IMR-90 (cell line): ENCODE results near the gene MBTPS2. TPM values are rescaled to one million over a fixed set of nuclear protein-coding genes. Genes with fewer than 3 reads are reported as not detected.

Source experiments
- ATAC-seq: fragments of 200-7000 bp; cut with Tn5 transposase; 2 replicates; pipeline ENCODE4 v1.9.1; 2020; ENCODE audit warnings: low read depth, mild to moderate bottlenecking, moderate library complexity
- BruUV-seq: library from RNA; stranded (reverse); fragments of 400-500 nt; replicated peaks from 2 replicates; lab custom pipeline; 2021; lab: Mats Ljungman, UMichigan
- CTCF ChIA-PET: fragments of 300-600 bp; formaldehyde crosslinking; extraction: SDS; loops from one replicate; lab custom pipeline; 2021; ENCODE audit warnings: antibody characterized with exemption; lab: Yijun Ruan, JAX
- POLR2A ChIA-PET: fragments of 300-600 bp; sonication (Branson Sonifier 250); formaldehyde crosslinking; loops from one replicate; lab custom pipeline; 2022; ENCODE audit warnings: antibody characterized with exemption; ENCODE audit not compliant: unreplicated experiment; lab: Charles Lee
- DNase-seq: peaks from one replicate; pipeline ENCODE4 v3.0.0; 2013
- H2AFZ ChIP-seq: replicated peaks from 2 replicates; pipeline ENCODE3; 2013; ENCODE audit warnings: low read length, mild to moderate bottlenecking; ENCODE audit not compliant: poor library complexity
- H2AK5ac ChIP-seq: 2 replicates; pipeline ENCODE4 v1.6.1; 2013; ENCODE audit warnings: low read depth, low read length, inconsistent platforms
- H2AK9ac ChIP-seq: replicated peaks from 2 replicates; pipeline ENCODE3; 2013; ENCODE audit warnings: mild to moderate bottlenecking, low read depth, low read length, moderate library complexity; ENCODE audit not compliant: poor library complexity
- H2BK120ac ChIP-seq: 2 replicates; pipeline ENCODE4 v1.6.1; 2013; ENCODE audit warnings: low read depth, low read length, inconsistent platforms
- H2BK15ac ChIP-seq: 3 replicates; pipeline ENCODE4 v1.6.1; 2013; ENCODE audit warnings: low read depth, low read length, inconsistent platforms
- H2BK20ac ChIP-seq: 2 replicates; pipeline ENCODE4 v1.6.1; 2013; ENCODE audit warnings: low read depth, mild to moderate bottlenecking, inconsistent platforms, low read length, moderate library complexity
- H2BK5ac ChIP-seq: 2 replicates; pipeline ENCODE4 v1.6.1; 2013; ENCODE audit warnings: mild to moderate bottlenecking, low read depth, low read length, inconsistent platforms; ENCODE audit not compliant: poor library complexity, severe bottlenecking
- H3K14ac ChIP-seq: replicated peaks from 2 replicates; pipeline ENCODE4 v1.6.1; 2013; ENCODE audit warnings: low read depth, low read length, inconsistent platforms
- H3K18ac ChIP-seq: 2 replicates; pipeline ENCODE4 v1.6.1; 2013; ENCODE audit warnings: low read depth, low read length, control low read depth
- H3K23ac ChIP-seq: 2 replicates; pipeline ENCODE4 v1.6.1; 2013; ENCODE audit warnings: low read depth, low read length, inconsistent platforms
- H3K27ac ChIP-seq: 2 replicates; pipeline ENCODE4 v1.5.1; 2013; ENCODE audit warnings: mild to moderate bottlenecking, control low read depth, low read length; ENCODE audit not compliant: insufficient read depth
- H3K27me3 ChIP-seq: 2 replicates; pipeline ENCODE4 v1.6.1; 2013; ENCODE audit warnings: low read length; ENCODE audit not compliant: control insufficient read depth, insufficient read depth
- H3K36me3 ChIP-seq: 2 replicates; pipeline ENCODE4 v1.6.1; 2013; ENCODE audit warnings: low read length, mixed read lengths; ENCODE audit not compliant: control insufficient read depth, insufficient read depth
- H3K4ac ChIP-seq: 2 replicates; pipeline ENCODE4 v1.6.1; 2013; ENCODE audit warnings: low read depth, low read length, inconsistent platforms
- H3K4me1 ChIP-seq: 2 replicates; pipeline ENCODE4 v1.6.1; 2013; ENCODE audit warnings: low read length, mixed read lengths; ENCODE audit not compliant: control insufficient read depth, insufficient read depth
- H3K4me2 ChIP-seq: 2 replicates; pipeline ENCODE4 v1.6.1; 2013; ENCODE audit warnings: low read depth, mild to moderate bottlenecking, control low read depth, low read length, moderate library complexity
- H3K4me3 ChIP-seq: 2 replicates; pipeline ENCODE4 v1.5.1; 2013; ENCODE audit warnings: low read depth, mild to moderate bottlenecking, control low read depth, low read length, moderate library complexity; ENCODE audit not compliant: insufficient read depth
- H3K56ac ChIP-seq: 2 replicates; pipeline ENCODE4 v1.6.1; 2013; ENCODE audit warnings: low read length, inconsistent platforms; ENCODE audit not compliant: insufficient read depth; ENCODE audit errors: extremely low read depth
- H3K79me1 ChIP-seq, 2 experiments: 2 replicates each; pipeline ENCODE4 v1.6.1; 2013; ENCODE audit warnings: low read length in 2 of 2, inconsistent platforms in 1 of 2, low read depth in 1 of 2
- H3K9ac ChIP-seq: 2 replicates; pipeline ENCODE4 v1.6.1; 2013; ENCODE audit warnings: low read depth, low read length, control low read depth
- H3K9me1 ChIP-seq: 2 replicates; pipeline ENCODE4 v1.6.1; 2013; ENCODE audit warnings: low read length, inconsistent platforms; ENCODE audit not compliant: insufficient read depth
- H3K9me3 ChIP-seq: 2 replicates; pipeline ENCODE4 v1.6.1; 2013; ENCODE audit warnings: low read length; ENCODE audit not compliant: control insufficient read depth, insufficient read depth
- H4K20me1 ChIP-seq: 2 replicates; pipeline ENCODE4 v1.6.1; 2013; ENCODE audit warnings: low read length, inconsistent platforms; ENCODE audit not compliant: insufficient read depth
- H4K5ac ChIP-seq: 2 replicates; pipeline ENCODE4 v1.6.1; 2013; ENCODE audit warnings: mild to moderate bottlenecking, low read depth, low read length, control low read depth
- H4K8ac ChIP-seq, 2 experiments: 2 replicates each; pipeline ENCODE4 v1.6.1; 2013; ENCODE audit warnings: low read depth in 2 of 2, low read length in 2 of 2, control low read depth in 1 of 2, inconsistent platforms in 1 of 2
- H4K91ac ChIP-seq: 2 replicates; pipeline ENCODE4 v1.6.1; 2013; ENCODE audit warnings: low read depth, low read length, inconsistent platforms; ENCODE audit not compliant: insufficient read depth
- BHLHE40 ChIP-seq: fragments of 150-350 bp; IDR thresholded peaks from 2 replicates; pipeline ENCODE4 v1.6.1; 2016; ENCODE audit warnings: mild to moderate bottlenecking, low read depth, low read length
- CEBPB ChIP-seq: IDR thresholded peaks from 2 replicates; pipeline ENCODE4 v1.6.1; 2012; ENCODE audit warnings: low read depth, low read length, improper control_type of control experiment
- CHD1 ChIP-seq: IDR thresholded peaks from 2 replicates; pipeline ENCODE4 v1.6.1; 2012; ENCODE audit warnings: low read depth, low read length, improper control_type of control experiment
- FOS ChIP-seq: fragments of 150-350 bp; IDR thresholded peaks from 2 replicates; pipeline ENCODE4 v1.6.1; 2016; ENCODE audit warnings: low read depth, low read length
- MAFK ChIP-seq: IDR thresholded peaks from 2 replicates; pipeline ENCODE4 v1.6.1; 2012; ENCODE audit warnings: low read depth, low read length, improper control_type of control experiment
- MAZ ChIP-seq: IDR thresholded peaks from 2 replicates; pipeline ENCODE4 v1.6.1; 2012; ENCODE audit warnings: low read depth, mild to moderate bottlenecking, low read length, improper control_type of control experiment, moderate library complexity, borderline replicate concordance
- MXI1 ChIP-seq: IDR thresholded peaks from 2 replicates; pipeline ENCODE4 v1.6.1; 2012; ENCODE audit warnings: low read depth, mild to moderate bottlenecking, low read length, moderate library complexity, borderline replicate concordance
- NFE2L2 ChIP-seq: fragments of 150-350 bp; IDR thresholded peaks from 2 replicates; pipeline ENCODE4 v1.6.1; 2016; ENCODE audit warnings: low read depth, mild to moderate bottlenecking, low read length
- POLR2A ChIP-seq: IDR thresholded peaks from 2 replicates; pipeline ENCODE4 v1.6.1; 2012; ENCODE audit warnings: mild to moderate bottlenecking, low read depth, low read length
- RAD21 ChIP-seq: IDR thresholded peaks from 2 replicates; pipeline ENCODE4 v1.6.1; 2012; ENCODE audit warnings: low read length, improper control_type of control experiment
- RCOR1 ChIP-seq: IDR thresholded peaks from 2 replicates; pipeline ENCODE4 v1.6.1; 2012; ENCODE audit warnings: mild to moderate bottlenecking, low read length, improper control_type of control experiment; ENCODE audit not compliant: insufficient replicate concordance
- RFX5 ChIP-seq: IDR thresholded peaks from 2 replicates; pipeline ENCODE4 v1.8.0; 2012; ENCODE audit warnings: low read depth, mild to moderate bottlenecking, low read length, moderate library complexity
- SMC3 ChIP-seq: fragments of 150-350 bp; IDR thresholded peaks from 2 replicates; pipeline ENCODE4 v1.6.1; 2016; ENCODE audit warnings: low read depth, mild to moderate bottlenecking, antibody characterized with exemption, low read length, moderate library complexity
- USF2 ChIP-seq: fragments of 150-350 bp; IDR thresholded peaks from 2 replicates; pipeline ENCODE4 v1.6.1; 2017; ENCODE audit warnings: mild to moderate bottlenecking, antibody characterized with exemption, low read length, low read depth
- WGBS, 2 experiments: methylation state at CpG; one replicate each; pipeline versions ENCODE4 v1.1.5 to v1.1.7; 2013; ENCODE audit warnings: missing lambda C conversion rate in 2 of 2; ENCODE audit not compliant: insufficient read length in 1 of 2; ENCODE audit errors: extremely low coverage in 2 of 2; 5-methylcytosine and 5-hydroxymethylcytosine counted together
- dilution Hi-C: fragments of 300-500 bp; cut with HindIII; formaldehyde crosslinking; loops from one replicate; pipeline ENCODE4 v1.14.3; 2018; ENCODE audit warnings: low sequenced_read_pairs; ENCODE audit not compliant: unreplicated experiment
- in situ Hi-C: fragments of 300-500 bp; cut with MboI; formaldehyde crosslinking; loops from 3 replicates; pipeline ENCODE4 v1.14.3; 2019; ENCODE audit warnings: low sequenced_read_pairs, inconsistent platforms, mixed read lengths
- intact Hi-C: fragments of 100-400 bp; cut with micrococcal nuclease; formaldehyde crosslinking; loops from 2 replicates; pipeline ENCODE4 v1.10.0; 2022
- polyA plus RNA-seq, 3 experiments: library from polyadenylated mRNA; depleted of rRNA; stranded (reverse); fragments of >200 nt; gene quantifications; 2 replicates each; pipeline ENCODE4 v1.2.3, GENCODE V29; 2012; ENCODE audit warnings: low replicate concordance in 1 of 3
- total RNA-seq: library from RNA; depleted of rRNA; stranded (reverse); fragments of >200 nt; gene quantifications from 2 replicates; pipeline ENCODE4 v1.2.3, GENCODE V29; 2012
- TF ChIP-seq, protein P1 (sequence below): fragments of 150-350 bp; IDR thresholded peaks from 2 replicates; pipeline ENCODE4 v1.6.1; 2016; ENCODE audit warnings: low read depth, mild to moderate bottlenecking, low read length, moderate library complexity, borderline replicate concordance
- TF ChIP-seq, protein P2 (sequence below): conservative IDR thresholded peaks from 2 replicates; pipeline ENCODE4 v1.5.1; 2012; ENCODE audit warnings: mild to moderate bottlenecking, low read depth, low read length, improper control_type of control experiment

Gene MBTPS2
- total and polyA plus RNA-seq, 2 of the 4 experiments (the other 2 are of a cell fraction), result 4.7 to 12.4 TPM

GRCh38 chrX:21831496-21831895, 7.9 kb upstream of the MBTPS2 start:
- TF ChIP-seq FOS (no peak), SMC3 (no peak), USF2 (no peak), NFE2L2 (no peak), POLR2A (no peak), RAD21 (no peak), MAZ (no peak), RCOR1 (no peak), BHLHE40 (no peak), MAFK (no peak), CEBPB (no peak), CHD1 (no peak), MXI1 (no peak), RFX5 (no peak)
- TF ChIP-seq, protein P1, sequence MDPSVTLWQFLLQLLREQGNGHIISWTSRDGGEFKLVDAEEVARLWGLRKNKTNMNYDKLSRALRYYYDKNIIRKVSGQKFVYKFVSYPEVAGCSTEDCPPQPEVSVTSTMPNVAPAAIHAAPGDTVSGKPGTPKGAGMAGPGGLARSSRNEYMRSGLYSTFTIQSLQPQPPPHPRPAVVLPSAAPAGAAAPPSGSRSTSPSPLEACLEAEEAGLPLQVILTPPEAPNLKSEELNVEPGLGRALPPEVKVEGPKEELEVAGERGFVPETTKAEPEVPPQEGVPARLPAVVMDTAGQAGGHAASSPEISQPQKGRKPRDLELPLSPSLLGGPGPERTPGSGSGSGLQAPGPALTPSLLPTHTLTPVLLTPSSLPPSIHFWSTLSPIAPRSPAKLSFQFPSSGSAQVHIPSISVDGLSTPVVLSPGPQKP, result no peak
- TF ChIP-seq, protein P2, sequence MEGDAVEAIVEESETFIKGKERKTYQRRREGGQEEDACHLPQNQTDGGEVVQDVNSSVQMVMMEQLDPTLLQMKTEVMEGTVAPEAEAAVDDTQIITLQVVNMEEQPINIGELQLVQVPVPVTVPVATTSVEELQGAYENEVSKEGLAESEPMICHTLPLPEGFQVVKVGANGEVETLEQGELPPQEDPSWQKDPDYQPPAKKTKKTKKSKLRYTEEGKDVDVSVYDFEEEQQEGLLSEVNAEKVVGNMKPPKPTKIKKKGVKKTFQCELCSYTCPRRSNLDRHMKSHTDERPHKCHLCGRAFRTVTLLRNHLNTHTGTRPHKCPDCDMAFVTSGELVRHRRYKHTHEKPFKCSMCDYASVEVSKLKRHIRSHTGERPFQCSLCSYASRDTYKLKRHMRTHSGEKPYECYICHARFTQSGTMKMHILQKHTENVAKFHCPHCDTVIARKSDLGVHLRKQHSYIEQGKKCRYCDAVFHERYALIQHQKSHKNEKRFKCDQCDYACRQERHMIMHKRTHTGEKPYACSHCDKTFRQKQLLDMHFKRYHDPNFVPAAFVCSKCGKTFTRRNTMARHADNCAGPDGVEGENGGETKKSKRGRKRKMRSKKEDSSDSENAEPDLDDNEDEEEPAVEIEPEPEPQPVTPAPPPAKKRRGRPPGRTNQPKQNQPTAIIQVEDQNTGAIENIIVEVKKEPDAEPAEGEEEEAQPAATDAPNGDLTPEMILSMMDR, result no peak
- Histone ChIP-seq H3K79me1 (no peaks in the 10 kb centered on the region), H2AK5ac (no peak overlapping the region), H3K4me1 (no peaks in the 10 kb centered on the region), H3K9ac (no peak overlapping the region), H3K9me3 (no peaks in the 10 kb centered on the region), H3K4me2 (no peak overlapping the region), H3K27me3 (0 out of 2 replicates have a peak, but pooled peaks cover 1% of the 10 kb centered on the region), H4K20me1 (no peaks in the 10 kb centered on the region), H3K23ac (no peak overlapping the region), H2BK5ac (no peak overlapping the region), H3K4ac (no peak overlapping the region), H4K8ac (no peak overlapping the region), H3K14ac (no peak overlapping the region), H3K4me3 (no peak overlapping the region), H2BK15ac (no peak overlapping the region), H4K91ac (no peak overlapping the region), H2AK9ac (no peak overlapping the region), H2BK120ac (no peak overlapping the region), H3K56ac (no peak overlapping the region), H4K5ac (no peak overlapping the region), H2AFZ (no peak overlapping the region), H2BK20ac (no peak overlapping the region), H3K27ac (no peak overlapping the region), H3K18ac (no peak overlapping the region), H3K9me1 (no peaks in the 10 kb centered on the region), H3K36me3 (no peaks in the 10 kb centered on the region)
- dilution Hi-C loops, result no loop called here
- DNase-seq (no peak), ATAC-seq (no peak; the same call in 1 of the 2 replicates)
- no TSS peak for BruUV-seq
- in situ Hi-C loops, result no loop called here
- ChIA-PET CTCF (interaction anchor here (0.7 kb wide), 1 partner anchor 10 kb away, joined by 3 read pairs; no protein-coding TSS in a partner anchor), POLR2A (no interaction called here)
- intact Hi-C loops, result loop anchor here (10.0 kb wide), 1 partner anchor 1297 kb away; no protein-coding TSS in a partner anchor
- no CpG with 5 or more reads among the region's 2 CpGs for WGBS, 2 experiments
